Heart left ventricle (tissue), 16 donors: Measurements from ENCODE around the gene TNFRSF8. TPM values are rescaled to one million over a fixed set of nuclear protein-coding genes. Genes with fewer than 3 reads are reported as not detected.

Experiments
- ATAC-seq, 4 donors: fragments of 200-7000 bp; cut with Tn5 transposase; one replicate each; pipeline ENCODE4 v1.9.1; 2020 to 2022; ENCODE audit warnings: moderate library complexity in 4 of 4, mild to moderate bottlenecking in 3 of 4, moderate number of reproducible peaks in 1 of 4
- DNase-seq, 5 donors: peaks; one replicate each; pipeline ENCODE4 v3.0.0-alpha.2; 2020
- H3K27ac ChIP-seq, 12 donors: fragments of 200-600 bp; sonication (generic) in 4 of 12; one replicate each; pipeline versions ENCODE4 v1.5.0 to v1.8.0; 2016 to 2022; ENCODE audit warnings: mild to moderate bottlenecking in 2 of 12
- H3K27me3 ChIP-seq, 9 donors: fragments of 200-600 bp; sonication (generic) in 2 of 9; one replicate each; pipeline versions ENCODE4 v1.5.1 to v1.8.0; 2016 to 2022; ENCODE audit warnings: mild to moderate bottlenecking in 3 of 9
- H3K36me3 ChIP-seq, 9 donors: fragments of 200-600 bp; sonication (generic) in 2 of 9; one replicate each; pipeline versions ENCODE4 v1.5.0 to v1.8.0; 2018 to 2022; ENCODE audit warnings: mild to moderate bottlenecking in 2 of 9
- H3K4me1 ChIP-seq, 12 donors: fragments of 200-600 bp; sonication (generic) in 4 of 12; one replicate each; pipeline versions ENCODE4 v1.5.0 to v1.8.0; 2016 to 2022; ENCODE audit warnings: mild to moderate bottlenecking in 3 of 12
- H3K4me3 ChIP-seq, 12 donors: fragments of 200-600 bp; sonication (generic) in 4 of 12; one replicate each; pipeline versions ENCODE4 v1.5.0 to v1.8.0; 2017 to 2022; ENCODE audit warnings: mild to moderate bottlenecking in 9 of 12, moderate library complexity in 4 of 12
- H3K9me3 ChIP-seq, 12 donors: fragments of 200-600 bp; sonication (generic) in 4 of 12; one replicate each; pipeline versions ENCODE4 v1.5.0 to v1.8.0; 2016 to 2022; ENCODE audit warnings: mild to moderate bottlenecking in 1 of 12
- CTCF ChIP-seq, 12 donors: fragments of 200-600 bp; sonication (generic) in 4 of 12; IDR thresholded peaks; one replicate each; pipeline versions ENCODE4 v1.5.0 to v1.8.0; 2018 to 2022; ENCODE audit warnings: antibody characterized with exemption in 12 of 12, mild to moderate bottlenecking in 5 of 12
- POLR2A ChIP-seq, 2 donors: fragments of 450-650 bp; IDR thresholded peaks; one replicate each; pipeline ENCODE4 v1.6.1; 2017; ENCODE audit warnings: antibody characterized with exemption in 2 of 2, mild to moderate bottlenecking in 2 of 2, moderate library complexity in 2 of 2
- WGBS, 4 donors: extraction: QIAGEN DNeasy Blood & Tissue Kit in 2 of 4; methylation state at CpG; one replicate each; pipeline versions ENCODE4 v1.1.5 to v1.1.7; 2013 to 2018; 5-methylcytosine and 5-hydroxymethylcytosine counted together
- intact Hi-C, 10 donors: fragments of 100-400 bp; cut with DNase I; formaldehyde crosslinking; loops; one replicate each; pipeline versions ENCODE4 v1.11.1 to v1.14.2; 2022
- polyA plus RNA-seq, 2 donors: library from polyadenylated mRNA; stranded (reverse); fragments of 200-250 nt; gene quantifications; one replicate each; pipeline ENCODE4 v1.2.3, GENCODE V29; 2013
- total RNA-seq, 9 donors: library from RNA; depleted of rRNA in 2 of 9; stranded (reverse); fragments of >200 nt in 2 of 9; fragmentation: NEBNext Ultra II Directional in 3 of 9; extraction: Animal tissue kit (Norgen Biotek cat#: 25700) in 3 of 9; gene quantifications; one replicate each; pipeline versions ENCODE4 v1.1.0 to v1.2.4, GENCODE V29; 2016 to 2023
- donor health status: ischemic (EF 13 %, LVEDD 7.1; RV severe dilation, severe dysfunction).
- donor health status: healthy with polysubstance abuse.
- donor health status: DM: no; HTN: yes; CAD: no.
- donor health status: DM: no; HTN: no; CAD: no.
- donor health status: ischemic (EF 25% LVEDD 6.9; RV normal size, moderate dysfunction).
- donor health status: ischemic (EF 25% LVEDD 5.7; RV mildly dilated, moderate dysfunction).
- donor health status: healthy.
- donor health status: DM: yes; HTN: yes; CAD: no.
- donor health status: ischemic (EF 35%, LVEDD 5.7; RV mildly dilated, moderate dysfunction).
- donor health status: nonischemic (EF 11% LVEDD 7.7; RV severe dilation, severe dysfunction).
- donor health status: DM: yes; HTN: yes; CAD: no.
- donor health status: PGD.
- donor health status: ischemic (EF 29% LVEDD 5.4; RV normal size, mild dysfunction).
- donor health status: nonischemic (EF 23%, LVEDD 6.1; RV moderate dilation, normal function).

Gene TNFRSF8
- total and polyA plus RNA-seq, 11 donors, result 0.51 to 4.5 (median 0.76) TPM

- 39 to 62% (median 50%) methylated on average over 17 of the region's 17 CpGs for WGBS, 4 donors
- H3K4me1 ChIP-seq, result peaks cover 0 to 83% (median 34%) of the 10 kb centered on the region in 12 donors
- no peaks in the 10 kb centered on the region for H3K9me3 ChIP-seq
- ATAC-seq (peak; percentile 36 to 83 (median 80)), DNase-seq (peak; percentile 72 to 88 (median 86))
- H3K27ac ChIP-seq, result peak overlapping the region in 11 of 12 donors; percentile 29 to 94 (median 54)
- intact Hi-C loops, result loop anchor here in 1 of 10 donors (5.0 kb wide), 1 partner anchor 39 kb away; no protein-coding TSS in a partner anchor
- no peaks in the 10 kb centered on the region for H3K36me3 ChIP-seq
- H3K27me3 ChIP-seq, result no peaks in the 10 kb centered on the region
- TF ChIP-seq CTCF (IDR thresholded peaks at IDR 0.05) (peak in 3 of 12 donors; percentile 18 to 33 (median 26)), POLR2A (IDR thresholded peaks at IDR 0.05) (no peak)
- H3K4me3 ChIP-seq, result no peak overlapping the region
These were observed 80.6 kb downstream of the TNFRSF8 start for GRCh38 chr1:12143631-12144155.

GRCh38 chr1:12144236-12144635, 81.1 kb downstream of the TNFRSF8 start:
- DNase-seq, result peak in 1 of 5 donors; percentile 30
- intact Hi-C loops, result loop anchor here in 1 of 10 donors (5.0 kb wide), 1 partner anchor 38 kb away; no protein-coding TSS in a partner anchor
- H3K27ac ChIP-seq, result peak overlapping the region in 10 of 12 donors; percentile 29 to 94 (median 53)
- no peaks in the 10 kb centered on the region for H3K27me3 ChIP-seq
- ATAC-seq, result no peak
- no peaks in the 10 kb centered on the region for H3K9me3 ChIP-seq
- no peak overlapping the region for H3K4me3 ChIP-seq
- peaks cover 0 to 89% (median 39%) of the 10 kb centered on the region in 12 donors for H3K4me1 ChIP-seq
- no peaks in the 10 kb centered on the region for H3K36me3 ChIP-seq
- 78 to 86% (median 81%) methylated on average over 8 of the region's 8 CpGs for WGBS, 4 donors
- TF ChIP-seq CTCF (IDR thresholded peaks at IDR 0.05) (no peak), POLR2A (IDR thresholded peaks at IDR 0.05) (no peak)

GRCh38 chr1:12144969-12145368, 81.9 kb downstream of the TNFRSF8 start:
- Histone ChIP-seq H3K27me3 (no peaks in the 10 kb centered on the region), H3K36me3 (no peaks in the 10 kb centered on the region), H3K4me3 (no peak overlapping the region), H3K9me3 (peaks cover 0 to 5% (median 2%) of the 10 kb centered on the region in 12 donors), H3K27ac (peak overlapping the region in 2 of 12 donors; percentile 18 to 94), H3K4me1 (peaks cover 0 to 96% (median 42%) of the 10 kb centered on the region in 12 donors)
- ATAC-seq (no peak), DNase-seq (peak in 1 of 5 donors; percentile 31)
- 93 to 97% (median 96%) methylated on average over 4 of the region's 4 CpGs for WGBS, 4 donors
- TF ChIP-seq CTCF (IDR thresholded peaks at IDR 0.05) (no peak), POLR2A (IDR thresholded peaks at IDR 0.05) (no peak)
- intact Hi-C loops, result loop anchor here in 3 of 10 donors (5.0 kb wide), 2 partner anchors 37 to 42 kb away; no protein-coding TSS in a partner anchor

GRCh38 chr1:12145616-12146342, 82.7 kb downstream of the TNFRSF8 start:
- TF ChIP-seq CTCF (IDR thresholded peaks at IDR 0.05) (no peak), POLR2A (IDR thresholded peaks at IDR 0.05) (no peak)
- peak overlapping the region in 8 of 12 donors; percentile 41 to 97 (median 76) for H3K27ac ChIP-seq
- 87 to 96% (median 92%) methylated on average over 8 to 12 of the region's 12 CpGs for WGBS, 4 donors
- peaks cover 0 to 99% (median 42%) of the 10 kb centered on the region in 12 donors for H3K4me1 ChIP-seq
- H3K27me3 ChIP-seq, result no peaks in the 10 kb centered on the region
- ATAC-seq, result no peak
- no peak overlapping the region for H3K4me3 ChIP-seq
- peak in 1 of 5 donors; percentile 15 for DNase-seq
- H3K36me3 ChIP-seq, result no peaks in the 10 kb centered on the region
- intact Hi-C loops, result loop anchor here in 2 of 10 donors (5.0 kb wide), 2 partner anchors 37 to 42 kb away; no protein-coding TSS in a partner anchor
- peaks cover 0 to 8% (median 2%) of the 10 kb centered on the region in 12 donors for H3K9me3 ChIP-seq
